HL-60 (cell line): ENCODE results near the gene MINDY1.

ENCODE experiments used
- DNase-seq, 2 experiments: peaks; one replicate each; pipeline ENCODE4 v3.0.0-alpha.2; 2010 to 2020; ENCODE audit warnings: low read depth in 1 of 2, low spot score in 1 of 2
- H3K27ac ChIP-seq: fragments of 250-450 bp; sonication (Bioruptor Pico); replicated peaks from 2 replicates; pipeline ENCODE4 v1.5.1; 2020; ENCODE audit warnings: mild to moderate bottlenecking, moderate library complexity
- H3K27me3 ChIP-seq: fragments of 250-450 bp; sonication (Bioruptor Pico); 2 replicates; pipeline ENCODE4 v1.5.1; 2021; ENCODE audit warnings: mild to moderate bottlenecking, moderate library complexity; ENCODE audit not compliant: insufficient read depth, poor library complexity, severe bottlenecking
- H3K4me3 ChIP-seq: replicated peaks from 2 replicates; pipeline ENCODE4 v1.5.1; 2011; ENCODE audit warnings: mild to moderate bottlenecking, control low read depth, low read length; ENCODE audit not compliant: insufficient read depth
- CTCF ChIP-seq: IDR thresholded peaks from one replicate; pipeline ENCODE4 v1.5.1; 2011; ENCODE audit warnings: low read length, control low read depth, inconsistent platforms; ENCODE audit not compliant: insufficient read depth
- GABPA ChIP-seq: IDR thresholded peaks from 2 replicates; pipeline ENCODE4 v1.6.1; 2012; ENCODE audit warnings: low read depth
- POLR2AphosphoS5 ChIP-seq: IDR thresholded peaks from 2 replicates; pipeline ENCODE4 v1.6.1; 2012; ENCODE audit warnings: low read depth
- REST ChIP-seq: IDR thresholded peaks from 2 replicates; pipeline ENCODE4 v1.6.1; 2012; ENCODE audit warnings: low read depth; ENCODE audit not compliant: insufficient replicate concordance
- SPI1 ChIP-seq: IDR thresholded peaks from 2 replicates; pipeline ENCODE4 v1.6.1; 2012; ENCODE audit warnings: low read depth, mild to moderate bottlenecking, borderline replicate concordance

MINDY1 gene

GRCh38 chr1:150995896-150996295 lies 10.8 kb downstream of the MINDY1 start:
- no peak for TF ChIP-seq POLR2AphosphoS5
- no peak for TF ChIP-seq GABPA
- peak; percentile 27 for TF ChIP-seq CTCF
- Histone ChIP-seq H3K27ac (no peak overlapping the region), H3K27me3 (no peaks in the 10 kb centered on the region), H3K4me3 (no peak overlapping the region)
- DNase-seq, result no peak

- Histone ChIP-seq H3K27ac (no peak overlapping the region), H3K4me3 (no peak overlapping the region), H3K27me3 (no peaks in the 10 kb centered on the region)
- no peak for DNase-seq
- no peak for TF ChIP-seq GABPA
- TF ChIP-seq POLR2AphosphoS5, result no peak
- TF ChIP-seq REST, result no peak
- TF ChIP-seq CTCF, result no peak
- no peak for TF ChIP-seq SPI1
Observed at GRCh38 chr1:150995460-150995859, 11.2 kb downstream of the MINDY1 start.

- no peak overlapping the region for H3K4me3 ChIP-seq
- H3K27ac ChIP-seq, result no peak overlapping the region
- DNase-seq, result no peak
- H3K27me3 ChIP-seq, result no peaks in the 10 kb centered on the region
- TF ChIP-seq REST, result no peak
- TF ChIP-seq POLR2AphosphoS5, result no peak
- no peak for TF ChIP-seq GABPA
- TF ChIP-seq SPI1, result no peak
- TF ChIP-seq CTCF, result no peak
Observed at GRCh38 chr1:150994248-150994647, 12.5 kb downstream of the MINDY1 start.

GRCh38 chr1:150992626-150993025 lies 14.1 kb downstream of the MINDY1 start:
- no peak overlapping the region for H3K27ac ChIP-seq
- TF ChIP-seq CTCF (no peak), GABPA (no peak), REST (no peak), SPI1 (no peak), POLR2AphosphoS5 (no peak)

More at GRCh38 chr1:150992626-150993025, 14.1 kb downstream of the MINDY1 start:
- no peak for DNase-seq
- Histone ChIP-seq H3K27me3 (no peaks in the 10 kb centered on the region), H3K4me3 (no peak overlapping the region)
